Measurements from ENCODE around the gene EDC3.
"Not testable (repeated sequence)": the region's sequence is repeated elsewhere in the genome, so short reads cannot be mapped to it uniquely, and the experiment has no call there.

Gene EDC3

DNA sequence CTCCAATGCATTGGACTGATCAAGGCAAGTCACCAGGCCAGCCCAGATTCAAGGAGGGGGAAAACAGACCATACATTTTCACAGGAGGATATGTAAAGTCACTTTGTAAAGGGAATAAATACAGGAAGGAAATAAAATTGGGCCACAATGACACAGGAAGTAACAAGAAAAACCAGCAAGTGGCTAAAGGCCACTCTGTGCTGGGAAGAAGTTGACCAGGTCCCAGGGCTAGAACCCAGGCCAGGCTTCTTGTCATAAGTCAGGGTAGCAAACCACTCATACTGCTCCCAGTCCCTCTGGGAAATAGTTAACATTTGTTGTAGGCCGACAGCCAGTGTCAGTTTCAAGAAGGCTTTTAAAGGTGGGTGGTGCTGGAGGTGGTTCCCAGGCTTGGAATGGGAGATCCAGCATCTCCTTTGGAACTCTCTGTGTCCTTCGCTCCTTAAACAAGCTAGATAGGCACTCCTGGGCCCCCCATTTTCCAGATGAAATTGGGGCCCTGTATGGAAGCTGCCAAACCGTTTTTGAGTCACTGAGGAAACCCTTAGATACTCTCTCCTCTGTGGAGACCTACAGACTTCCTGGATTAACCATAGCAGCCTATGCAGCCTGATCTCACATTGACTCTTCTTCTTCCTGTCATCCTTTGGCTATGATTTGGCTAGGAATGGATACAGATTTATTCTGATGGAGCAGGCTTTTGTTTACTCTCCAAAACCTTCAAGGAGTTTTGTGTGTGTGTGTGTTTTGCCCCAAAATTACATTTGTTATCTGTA lies 14.7 kb upstream of the EDC3 start:
- DNase-seq (ENCODE audit: low read depth), result no peak

DNA sequence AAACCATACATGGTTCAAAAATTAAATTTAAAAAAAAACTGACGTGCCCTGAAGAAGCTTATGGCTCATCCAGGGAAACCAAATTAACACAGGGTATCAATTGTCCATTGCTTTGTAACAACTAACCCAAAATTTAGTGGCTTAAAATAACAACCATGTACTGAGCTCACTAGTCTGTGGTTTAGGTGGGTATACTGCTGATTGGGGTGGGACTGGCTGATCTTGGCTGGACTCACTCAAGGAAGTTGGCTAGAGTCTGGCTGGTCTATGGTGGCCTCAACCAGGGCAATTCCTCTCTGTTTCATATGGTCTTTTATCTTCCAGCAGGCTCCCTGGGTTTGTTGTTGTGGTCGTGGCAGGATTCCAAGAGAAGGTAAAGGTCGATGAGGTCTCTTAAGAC lies 14.1 kb upstream of the EDC3 start:
- DNase-seq (ENCODE audit: low read depth), result no peak

DNA sequence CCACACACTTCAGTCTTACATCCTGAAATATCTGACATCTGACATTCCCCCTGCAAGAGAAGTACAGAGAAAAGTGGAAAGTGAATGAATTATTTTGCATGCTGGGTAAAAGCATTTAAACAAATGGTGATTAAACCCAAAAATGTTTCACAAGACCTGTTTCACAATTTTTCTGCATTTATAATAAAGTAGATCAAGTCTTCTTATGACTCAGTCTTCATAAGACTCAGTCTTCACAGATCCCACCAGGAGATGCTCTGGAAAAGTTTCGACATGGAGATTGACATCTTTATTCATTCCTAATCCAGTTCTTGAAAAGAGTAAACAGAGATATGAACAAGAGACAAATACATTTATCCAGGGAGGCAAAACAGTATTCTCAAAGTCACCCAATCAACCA lies 13.2 kb upstream of the EDC3 start:
- no peak for DNase-seq (ENCODE audit: low read depth)

DNA sequence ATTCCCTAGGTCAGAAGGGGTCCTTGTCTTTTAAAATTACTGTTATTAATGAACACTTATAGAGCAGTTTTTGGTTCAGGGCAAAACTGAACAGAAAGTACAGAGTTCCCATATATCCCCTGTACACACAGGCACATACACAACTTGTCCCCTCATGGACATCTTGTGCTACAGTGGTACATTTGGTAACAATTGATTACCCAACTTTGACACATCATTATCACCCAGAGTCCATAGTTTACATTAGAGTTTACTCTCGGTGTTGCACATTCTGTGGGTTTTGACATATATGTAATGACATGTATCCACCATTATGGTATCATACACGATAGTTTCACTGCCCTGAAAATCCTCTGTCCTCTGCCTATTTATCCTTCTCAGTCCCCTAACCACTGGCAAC lies 984 bp upstream of the EDC3 start:
- no peak for DNase-seq (ENCODE audit: low read depth)

DNA sequence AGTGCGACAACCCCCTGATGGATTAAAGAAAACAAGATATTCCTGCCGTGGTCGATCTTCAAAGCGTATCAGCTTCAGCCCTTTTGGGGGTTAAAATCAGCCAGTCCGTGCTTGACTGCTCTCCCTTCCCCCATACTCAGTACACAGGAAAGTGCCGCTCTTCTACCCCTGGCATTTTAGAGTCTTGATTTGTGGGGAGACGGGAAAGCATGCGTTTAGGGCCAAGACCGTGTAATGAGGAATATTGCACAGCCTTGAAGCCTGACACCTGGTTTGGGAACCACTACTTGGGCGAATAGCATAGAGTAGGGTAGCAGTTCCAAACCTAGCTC lies 540 bp upstream of the EDC3 start:
- DNase-seq (ENCODE audit: low read depth), result no peak

DNA sequence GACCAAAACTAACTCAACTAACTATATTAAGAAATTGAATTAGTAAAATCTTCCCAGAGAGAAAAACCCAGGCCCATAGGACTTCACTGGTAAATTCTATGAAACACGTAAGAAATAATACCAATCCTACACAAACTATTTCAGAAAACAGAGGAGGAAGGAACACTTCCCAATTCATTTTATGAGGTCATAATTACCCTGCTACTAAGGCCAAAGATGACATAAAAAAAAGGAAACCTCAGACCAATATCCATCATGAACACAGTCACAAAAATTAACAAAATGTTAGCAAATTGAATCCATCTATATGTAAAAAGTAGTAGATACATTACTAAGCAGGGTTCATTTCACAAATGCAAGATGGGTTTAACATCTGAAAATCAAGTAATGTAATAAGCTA lies 3.5 kb downstream of the EDC3 start:
- no peak for DNase-seq (ENCODE audit: low read depth)

DNA sequence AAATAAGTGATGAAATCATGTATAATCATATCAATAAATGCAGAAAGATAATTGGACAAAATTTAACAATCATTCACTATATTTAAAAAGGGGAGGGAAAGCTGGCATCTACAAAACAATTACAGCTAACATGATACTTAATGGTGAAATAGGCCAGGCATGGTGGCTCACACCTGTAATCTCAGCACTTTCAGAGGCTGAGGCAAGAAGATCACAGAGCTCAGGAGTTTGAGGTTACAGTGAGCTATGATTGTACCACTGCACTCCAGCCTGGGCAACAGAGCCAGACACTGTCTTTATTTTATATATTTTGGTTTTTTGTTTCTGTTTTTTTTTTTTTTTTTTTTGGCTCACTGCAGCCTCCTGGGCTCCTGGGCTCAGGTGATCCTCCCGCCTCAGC lies 12.1 kb downstream of the EDC3 start:
- DNase-seq (ENCODE audit: low read depth), result no peak

DNA sequence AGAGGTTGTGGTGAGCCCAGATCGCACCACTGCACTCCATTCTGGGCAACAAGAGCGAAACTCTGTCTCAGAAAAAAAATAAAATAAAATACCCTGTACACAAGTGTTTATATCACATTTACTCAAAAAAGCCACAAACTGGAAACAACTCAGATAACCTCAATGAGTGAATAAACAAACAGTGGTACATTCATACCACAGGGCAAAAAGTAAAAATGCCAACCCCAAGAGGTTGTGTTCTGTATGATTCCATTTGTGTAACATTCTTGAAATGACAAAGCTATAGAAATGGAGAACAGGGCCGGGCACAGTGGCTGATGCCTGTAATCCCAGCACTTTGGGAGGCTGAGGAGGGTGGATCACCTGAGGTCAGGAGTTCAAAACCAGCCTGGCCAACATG lies 12.9 kb downstream of the EDC3 start:
- no peak for DNase-seq (ENCODE audit: low read depth)

DNA sequence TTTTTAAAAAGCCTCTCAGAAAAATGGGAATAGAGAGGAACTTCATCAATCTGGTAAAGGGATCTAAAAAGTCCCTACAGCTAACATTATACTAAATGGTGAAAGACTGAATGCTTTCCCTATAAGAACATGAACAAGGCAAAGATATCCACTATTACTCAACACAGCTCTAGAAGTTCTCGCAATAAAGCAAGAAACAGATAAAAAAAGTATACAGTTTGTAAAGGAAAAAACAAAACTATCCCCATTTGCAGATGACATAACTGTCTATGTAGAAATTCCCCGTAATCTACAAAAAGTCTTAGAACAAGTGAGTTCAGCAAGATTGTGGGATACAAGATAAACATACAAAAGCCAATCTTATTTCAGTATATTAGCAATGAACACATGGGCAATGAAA lies 15.4 kb downstream of the EDC3 start:
- DNase-seq (ENCODE audit: low read depth), result no peak

DNA sequence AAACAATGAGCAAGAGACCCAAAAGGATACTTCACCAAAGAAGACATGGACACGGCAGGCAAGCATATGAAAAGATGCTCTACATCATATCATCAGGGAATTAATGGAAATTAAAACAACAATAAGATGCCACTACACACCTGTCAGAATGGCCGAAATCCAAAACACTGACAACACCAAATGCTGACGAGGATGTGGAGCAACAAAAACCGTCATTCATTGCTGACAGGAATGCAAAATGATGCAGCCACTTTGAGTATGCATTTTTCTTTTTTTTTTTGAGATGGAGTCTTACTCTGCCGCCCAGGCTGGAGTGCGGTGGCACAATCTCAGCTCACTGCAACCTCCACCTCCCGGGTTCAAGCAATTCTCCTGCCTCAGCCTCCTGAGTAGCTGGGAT lies 19.0 kb downstream of the EDC3 start:
- no peak for DNase-seq (ENCODE audit: low read depth)

DNA sequence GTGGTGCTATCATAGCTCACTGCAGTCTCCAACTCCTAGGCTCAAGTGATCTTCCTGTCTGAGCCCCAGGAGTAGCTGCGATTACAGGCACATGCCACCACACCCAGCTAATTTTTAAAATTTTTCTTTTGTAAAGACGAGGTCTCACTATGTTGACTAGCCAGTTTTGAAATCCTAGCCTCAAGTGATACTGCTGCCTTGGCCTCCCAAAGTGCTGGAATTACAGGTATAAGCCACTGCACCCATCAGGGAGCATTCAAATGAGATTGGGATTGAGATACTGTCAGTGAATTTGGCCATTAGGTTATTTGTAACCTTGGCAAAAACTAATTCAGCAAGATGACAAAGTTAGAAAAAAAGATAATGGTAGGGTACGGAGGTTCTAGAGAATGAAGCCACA lies 21.7 kb downstream of the EDC3 start:
- DNase-seq (ENCODE audit: low read depth), result no peak

DNA sequence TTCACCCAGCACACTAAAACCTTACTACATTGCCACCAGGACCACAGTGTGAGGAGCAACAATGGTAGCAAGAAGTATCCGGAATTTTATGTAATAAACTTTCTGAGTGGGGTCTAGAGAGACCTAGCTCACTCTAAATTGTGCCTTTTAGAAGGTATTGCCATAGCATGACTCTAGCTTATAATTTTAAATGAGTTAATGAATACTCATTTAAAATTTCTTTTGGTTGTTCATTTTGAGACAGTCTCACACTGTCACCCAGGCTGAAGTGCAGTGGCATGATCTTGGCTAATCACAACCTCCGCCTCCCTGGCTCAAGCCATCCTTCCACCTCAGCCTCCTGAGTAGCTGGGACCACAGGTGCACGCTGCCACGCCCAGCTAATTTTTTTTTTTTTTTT lies 26.2 kb downstream of the EDC3 start:
- DNase-seq (ENCODE audit: low read depth), result no peak

DNA sequence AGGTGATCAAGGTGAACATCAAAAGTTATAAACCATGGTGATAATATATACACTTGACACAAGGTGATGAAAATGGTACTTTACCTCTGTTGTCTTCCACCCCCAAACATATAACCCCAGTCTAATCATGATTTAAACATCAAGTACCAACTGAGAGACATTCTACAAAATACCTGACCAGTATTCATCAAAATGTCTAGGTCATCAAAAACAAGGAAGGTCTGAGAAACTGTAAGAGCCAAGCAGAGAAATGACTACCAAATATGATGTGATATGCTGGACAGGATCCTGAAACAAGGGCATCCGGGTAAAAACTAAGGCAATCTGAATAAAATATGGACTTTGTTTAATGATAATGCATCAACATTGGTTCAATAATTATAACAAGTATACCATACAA lies 27.8 kb downstream of the EDC3 start:
- DNase-seq (ENCODE audit: low read depth), result no peak

DNA sequence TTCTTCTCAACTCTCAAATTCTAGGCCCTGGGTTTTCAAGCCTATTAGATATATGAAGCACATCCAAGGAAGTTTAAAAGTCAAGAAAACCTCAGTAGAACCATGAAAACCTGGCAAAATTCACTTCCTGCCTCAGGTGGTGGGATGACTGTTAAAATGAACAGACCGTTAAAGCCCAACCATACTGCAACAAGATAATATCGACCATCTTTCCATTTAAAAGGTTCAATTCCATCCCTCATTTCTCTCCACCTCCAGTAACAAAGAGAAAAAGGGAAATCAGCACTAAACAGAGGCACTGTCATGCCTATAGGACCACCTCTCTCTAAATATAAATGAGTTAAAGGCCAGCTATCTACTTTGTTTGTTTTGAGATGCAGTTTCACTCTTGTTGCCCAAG lies 31.2 kb downstream of the EDC3 start:
- DNase-seq (ENCODE audit: low read depth), result no peak

DNA sequence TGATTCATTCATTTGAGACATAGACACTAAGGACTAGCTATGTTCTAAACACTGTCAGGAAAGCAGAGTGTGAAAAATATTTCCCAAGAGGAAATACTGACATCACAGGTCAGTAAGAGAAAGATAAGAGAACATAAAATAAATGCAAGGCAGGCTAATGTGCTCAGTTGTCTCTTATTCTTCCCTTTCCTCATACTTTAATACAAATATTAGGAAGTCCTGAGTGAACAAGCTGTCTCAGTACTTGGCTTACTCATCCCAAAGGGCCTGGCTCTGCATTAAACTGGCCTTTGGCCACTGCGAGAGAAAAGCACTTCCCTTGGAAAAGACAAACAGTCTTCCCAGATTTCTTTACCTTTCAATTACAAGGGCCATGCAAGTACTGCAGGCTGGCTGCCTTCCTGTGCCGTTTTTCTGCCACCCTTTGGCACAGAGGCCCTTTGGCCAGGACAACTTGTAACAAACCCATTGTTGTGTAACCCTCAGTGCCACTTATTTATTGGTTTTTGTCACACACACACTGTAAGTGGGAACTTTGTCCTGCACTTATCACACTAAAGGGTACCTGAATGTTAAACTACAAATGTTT lies 31.7 kb downstream of the EDC3 start:
- DNase-seq (ENCODE audit: low read depth), result no peak

DNA sequence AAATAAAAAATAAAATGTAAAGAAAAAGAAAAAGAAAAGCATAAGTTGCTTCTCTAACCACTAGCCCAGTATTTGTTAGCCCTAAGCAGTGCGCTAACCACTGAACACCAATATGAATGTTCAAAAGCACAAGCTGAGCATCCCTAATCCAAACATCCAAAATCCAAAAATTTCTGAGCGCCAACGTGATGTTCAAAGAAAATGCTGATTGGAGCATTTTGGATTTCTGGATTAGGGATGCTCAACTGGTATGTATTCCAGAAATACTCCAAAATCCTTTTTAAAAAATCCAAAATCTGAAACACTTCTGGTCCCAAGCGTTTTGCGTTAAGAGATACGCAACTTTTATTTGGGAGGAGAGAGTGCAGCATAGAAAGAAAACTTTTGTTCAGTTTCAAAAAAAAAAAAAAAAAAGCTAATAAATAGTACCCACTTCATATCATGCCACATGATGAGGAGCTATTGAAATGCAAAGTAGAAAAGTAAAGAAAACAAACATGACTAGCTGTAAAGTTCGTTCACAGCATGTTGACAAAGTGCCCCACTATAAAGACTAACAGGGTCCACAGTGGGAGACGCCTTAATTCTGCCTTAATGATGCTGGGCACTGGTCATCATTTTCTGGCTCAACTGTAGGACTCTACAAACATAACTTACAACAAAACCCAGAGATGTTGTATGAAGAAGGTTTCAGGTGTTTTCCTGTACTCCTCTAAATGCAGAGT lies 32.4 kb downstream of the EDC3 start:
- no peak for DNase-seq (ENCODE audit: low read depth)

DNA sequence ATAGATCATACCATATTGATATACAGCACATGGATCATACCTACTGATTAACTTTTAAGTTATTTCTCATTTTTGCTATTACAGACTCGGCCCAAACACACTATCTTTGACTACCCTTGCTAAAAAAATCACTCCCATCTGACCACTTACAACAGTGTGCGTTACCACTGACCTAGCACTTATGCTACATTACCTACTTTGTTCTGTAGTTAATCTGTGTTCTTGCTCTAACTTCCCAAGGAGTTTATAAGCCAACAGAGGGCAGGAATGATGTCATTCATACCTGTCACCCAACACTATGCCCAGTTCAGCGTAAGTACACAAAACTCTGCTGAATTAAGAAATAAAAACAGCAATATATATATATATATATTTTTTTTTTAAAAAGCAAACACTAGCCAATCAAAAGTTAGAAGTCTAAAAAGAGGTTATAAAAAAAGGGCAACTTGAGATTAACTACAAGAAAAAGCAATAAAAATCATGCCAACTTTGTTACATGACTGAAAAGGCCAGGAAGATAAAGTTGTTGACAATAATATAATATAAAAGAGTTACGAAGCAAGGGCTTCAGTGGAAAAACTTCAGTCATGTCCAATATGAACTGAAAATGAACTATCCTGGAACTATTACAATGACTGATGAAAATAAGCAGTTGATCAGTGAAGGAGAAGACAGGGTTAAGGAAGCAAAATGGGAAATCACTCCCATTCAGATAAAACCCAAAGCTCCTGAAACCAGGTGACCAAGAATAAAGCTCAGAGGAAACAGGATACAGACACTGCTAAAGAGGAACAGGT lies 33.6 kb downstream of the EDC3 start:
- no peak for DNase-seq (ENCODE audit: low read depth)

DNA sequence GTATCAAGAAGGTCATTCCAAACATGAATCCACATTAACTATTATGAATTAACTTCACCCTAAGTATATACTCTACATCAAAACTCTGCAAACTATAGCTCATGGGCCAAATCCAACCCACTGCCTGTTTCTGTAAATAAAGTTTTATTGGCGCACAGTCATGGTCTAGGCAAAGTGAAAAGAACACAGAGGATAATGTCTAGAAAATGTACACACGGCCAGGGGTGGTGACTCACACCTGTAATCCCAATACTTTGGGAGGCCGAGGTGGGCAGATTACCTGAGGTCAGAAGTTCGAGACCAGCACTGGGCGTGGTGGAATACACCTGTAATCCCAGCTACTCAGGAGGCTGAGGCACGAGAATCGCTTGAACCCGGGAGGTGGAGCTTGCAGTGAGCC lies 34.5 kb downstream of the EDC3 start:
- DNase-seq (ENCODE audit: low read depth), result not testable (repeated sequence)

DNA sequence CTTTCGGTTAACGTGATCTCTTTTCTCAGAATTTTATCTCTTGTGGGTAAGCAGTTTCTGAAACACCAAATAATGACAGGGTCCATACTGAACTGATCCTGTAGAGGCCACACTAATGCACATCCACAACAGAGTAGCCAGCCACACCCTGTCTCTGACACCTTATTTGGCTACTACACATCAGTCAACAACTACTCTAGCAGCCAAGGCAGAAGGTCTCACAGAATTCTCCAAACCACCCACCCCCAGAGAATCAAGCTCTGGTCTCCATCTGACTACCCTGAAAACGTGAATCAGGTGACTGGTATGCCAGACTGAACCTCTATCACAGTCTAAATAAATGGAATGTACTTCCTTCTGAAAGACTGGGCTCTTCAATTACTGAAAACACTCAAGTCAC lies 38.0 kb downstream of the EDC3 start:
- DNase-seq (ENCODE audit: low read depth), result no peak

DNA sequence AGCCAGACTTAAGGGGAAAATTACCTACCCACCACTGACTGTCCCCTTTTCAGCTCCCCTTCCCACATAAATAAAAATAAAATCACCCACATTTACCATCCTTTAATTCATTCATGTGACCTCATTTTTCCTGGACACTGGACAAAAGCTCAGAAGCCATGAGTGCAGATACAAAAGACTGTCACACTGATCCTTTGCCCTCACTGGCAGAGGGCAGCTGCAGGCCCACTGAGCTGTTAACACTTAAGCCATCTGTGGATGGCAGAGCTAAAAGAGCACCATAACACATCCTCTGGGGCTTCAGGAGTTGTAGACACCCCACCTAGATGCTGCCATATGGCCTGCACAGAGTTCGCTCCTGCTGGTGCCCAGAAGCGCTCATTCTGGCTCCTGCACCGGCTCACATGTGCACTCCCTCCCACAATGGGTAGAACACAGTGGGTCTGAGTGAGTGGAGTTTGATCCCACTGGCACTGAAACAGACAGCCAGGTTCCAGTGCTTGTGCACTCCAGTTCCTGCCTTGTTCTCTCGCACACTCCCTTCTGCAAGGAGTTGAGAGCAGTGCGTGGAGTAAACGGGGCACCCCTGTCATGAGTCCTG lies 38.8 kb downstream of the EDC3 start:
- DNase-seq (ENCODE audit: low read depth), result no peak

DNA sequence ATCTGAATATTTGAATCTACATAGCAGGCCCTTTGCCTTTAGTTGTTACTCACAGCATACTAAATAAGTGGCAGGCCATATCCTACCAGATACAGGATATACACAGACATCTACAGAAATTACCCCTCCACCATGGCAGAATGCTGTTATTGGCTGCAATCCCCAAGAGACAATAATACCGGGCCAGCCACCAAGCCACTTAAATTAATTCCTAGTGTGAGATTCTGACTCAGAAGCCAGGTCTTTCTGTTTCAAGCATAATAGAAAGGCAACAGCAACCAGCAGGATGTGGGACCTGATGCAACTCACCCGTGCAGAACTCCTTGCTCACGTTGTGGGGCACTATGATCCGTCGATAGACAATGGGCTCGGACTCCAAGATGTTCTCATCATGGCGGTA lies 40.4 kb downstream of the EDC3 start:
- no peak for DNase-seq (ENCODE audit: low read depth)

DNA sequence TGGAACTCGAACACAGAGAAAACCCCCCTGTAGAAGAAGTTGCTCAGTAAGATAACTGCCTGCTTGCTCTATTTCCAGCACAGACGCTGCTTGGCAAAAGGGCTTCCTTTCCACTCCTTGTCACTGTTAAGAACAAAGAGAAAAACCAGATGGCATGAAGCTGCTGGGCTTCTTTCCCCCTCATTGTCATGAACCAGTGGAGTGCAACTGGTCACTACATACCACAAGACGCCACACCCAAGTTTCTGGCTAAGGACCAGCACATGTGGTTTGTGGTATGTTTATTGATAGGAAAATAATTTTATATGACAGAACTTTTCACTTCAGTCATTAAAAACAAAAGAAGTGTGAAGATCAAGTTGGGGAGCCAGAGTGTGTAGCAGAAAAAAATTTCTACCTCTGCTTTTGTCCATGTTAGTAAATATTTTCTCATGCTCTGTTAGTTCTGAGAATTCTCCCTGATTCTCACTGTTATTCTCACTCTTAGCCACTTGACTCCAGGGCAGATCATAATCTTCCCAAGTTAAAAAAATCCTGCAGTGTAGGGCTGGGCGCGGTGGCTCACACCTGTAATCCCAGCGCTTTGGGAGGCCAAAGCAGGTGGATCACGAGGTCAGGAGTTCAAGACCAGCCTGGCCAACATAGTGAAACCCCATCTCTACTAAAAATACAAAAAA lies 42.3 kb downstream of the EDC3 start:
- DNase-seq (ENCODE audit: low read depth), result no peak
